Measurements from ENCODE around the gene NOVA2. TPM values are rescaled to one million over a fixed set of nuclear protein-coding genes. Genes with fewer than 3 reads are reported as not detected.

Gene NOVA2
- total and polyA plus RNA-seq, 9 of the 15 experiments (the other 6 are each of a cell fraction or from before 2014, with no cell fraction given): not detected

DNA sequence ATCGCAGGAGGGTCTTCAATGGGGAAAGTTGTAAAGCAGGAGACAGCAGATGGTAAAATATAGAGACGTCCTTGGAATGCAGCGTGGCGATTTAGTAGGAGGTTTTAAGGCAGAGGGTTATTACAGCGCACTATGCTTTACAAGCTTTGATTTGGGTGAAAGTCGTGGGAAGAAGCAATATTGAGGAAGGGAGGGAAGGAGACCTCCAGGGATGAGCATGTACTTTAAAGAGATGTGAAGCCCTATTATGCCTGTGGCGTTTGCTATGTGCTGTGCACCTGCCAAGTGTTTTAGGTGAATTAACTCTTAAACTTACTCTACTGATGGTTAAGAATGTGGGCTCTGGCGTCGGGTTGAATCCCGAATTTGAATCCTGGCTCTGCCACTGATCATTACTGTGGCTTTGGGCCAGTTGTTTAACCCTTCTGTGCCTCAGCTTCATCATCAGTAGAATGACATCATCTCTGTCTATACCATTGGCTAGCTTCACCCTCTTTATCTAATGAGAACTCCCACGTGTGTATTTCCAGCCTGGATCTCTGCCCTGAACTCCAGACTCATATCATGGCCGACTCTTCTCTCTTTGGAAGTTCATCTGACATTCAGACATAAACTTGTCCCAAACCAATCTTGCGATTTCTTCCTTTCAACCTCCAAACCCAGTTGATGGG lies 22.2 kb upstream of the NOVA2 start (continued):
- no peak for TF ChIP-seq EWSR1 (IDR thresholded peaks at IDR 0.05; ENCODE audit: borderline replicate concordance, low read depth, partially characterized antibody)
- TF ChIP-seq CREM (IDR thresholded peaks at IDR 0.05; ENCODE audit: low read depth): 0 out of 2 replicates have a peak, but pooled peaks have one; percentile 44
- TF ChIP-seq SLC30A9 (CRISPR knock-in tag; IDR thresholded peaks at IDR 0.05): no peak
- no peak for TF ChIP-seq ZNF282 (CRISPR knock-in tag; IDR thresholded peaks at IDR 0.05)
- TF ChIP-seq NRF1 (conservative IDR thresholded peaks at IDR 0.05 in 1 of 2, IDR thresholded peaks at IDR 0.05 in 1 of 2): no peak
- TF ChIP-seq NFIC (IDR thresholded peaks at IDR 0.05): peak; percentile 69
- TF ChIP-seq JUN (IDR thresholded peaks at IDR 0.05; ENCODE audit: borderline replicate concordance, low read depth, low read length): peak; percentile 36; the same call in 1 of the 2 replicates
- no peak for TF ChIP-seq JUN (CRISPR knock-in tag; IDR thresholded peaks at IDR 0.05; ENCODE audit: borderline replicate concordance)
- peak in 1 of 2 experiments; percentile 27; a peak in 1 of 4 replicates for TF ChIP-seq HDAC1 (IDR thresholded peaks at IDR 0.05)
- peak; percentile 0; the same call in 1 of the 2 replicates for TF ChIP-seq SUPT5H (IDR thresholded peaks at IDR 0.05)
- no peak for TF ChIP-seq SRSF9 (IDR thresholded peaks at IDR 0.05; ENCODE audit: borderline replicate concordance, low read depth, low read length)
- no peak for TF ChIP-seq FOS (IDR thresholded peaks at IDR 0.05; ENCODE audit: extremely low read depth, insufficient read length)
- TF ChIP-seq GTF2E2 (tag; IDR thresholded peaks at IDR 0.05): no peak
- no peak for TF ChIP-seq TBL1XR1 (IDR thresholded peaks at IDR 0.05; ENCODE audit: low read length in 2 of 2)
- no peak for TF ChIP-seq ZBTB1 (CRISPR knock-in tag; IDR thresholded peaks at IDR 0.05; ENCODE audit: borderline replicate concordance, low read depth)
- TF ChIP-seq TCF3 (CRISPR knock-in tag; IDR thresholded peaks at IDR 0.05): no peak
- TF ChIP-seq MTA1 (IDR thresholded peaks at IDR 0.05; ENCODE audit: borderline replicate concordance): no peak; the same call in 1 of the 2 replicates
- TF ChIP-seq, protein P1, sequence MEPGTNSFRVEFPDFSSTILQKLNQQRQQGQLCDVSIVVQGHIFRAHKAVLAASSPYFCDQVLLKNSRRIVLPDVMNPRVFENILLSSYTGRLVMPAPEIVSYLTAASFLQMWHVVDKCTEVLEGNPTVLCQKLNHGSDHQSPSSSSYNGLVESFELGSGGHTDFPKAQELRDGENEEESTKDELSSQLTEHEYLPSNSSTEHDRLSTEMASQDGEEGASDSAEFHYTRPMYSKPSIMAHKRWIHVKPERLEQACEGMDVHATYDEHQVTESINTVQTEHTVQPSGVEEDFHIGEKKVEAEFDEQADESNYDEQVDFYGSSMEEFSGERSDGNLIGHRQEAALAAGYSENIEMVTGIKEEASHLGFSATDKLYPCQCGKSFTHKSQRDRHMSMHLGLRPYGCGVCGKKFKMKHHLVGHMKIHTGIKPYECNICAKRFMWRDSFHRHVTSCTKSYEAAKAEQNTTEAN (CRISPR knock-in tag; IDR thresholded peaks at IDR 0.05): peak; percentile 32; the same call in 1 of the 2 replicates
- peak; percentile 6; the same call in 1 of the 2 replicates for TF ChIP-seq EP400 (IDR thresholded peaks at IDR 0.05)
